IPS-20b (cell line): ENCODE results near the gene SPATA20.
A peak's percentile ranks its signal among the peaks of the same experiment; 100 is the strongest.

Source experiments
- H3K27ac ChIP-seq: one replicate; pipeline ENCODE4 v1.5.1; 2013; ENCODE audit warnings: low read length
- H3K27me3 ChIP-seq: 2 replicates; pipeline ENCODE4 v1.6.1; 2013; ENCODE audit warnings: mild to moderate bottlenecking, low read length, inconsistent platforms; ENCODE audit not compliant: insufficient read depth
- H3K36me3 ChIP-seq: 2 replicates; pipeline ENCODE4 v1.6.1; 2013; ENCODE audit warnings: low read depth, mild to moderate bottlenecking, inconsistent platforms, low read length, moderate library complexity; ENCODE audit not compliant: insufficient read depth
- H3K4me1 ChIP-seq: 2 replicates; pipeline ENCODE4 v1.6.1; 2013; ENCODE audit warnings: mild to moderate bottlenecking, control low read depth, inconsistent platforms, low read length, moderate library complexity; ENCODE audit not compliant: insufficient read depth
- H3K4me3 ChIP-seq: 2 replicates; pipeline ENCODE4 v1.5.1; 2013; ENCODE audit warnings: mild to moderate bottlenecking, low read length, inconsistent platforms
- H3K9ac ChIP-seq: 2 replicates; pipeline ENCODE4 v1.6.1; 2013; ENCODE audit warnings: low read depth, mild to moderate bottlenecking, inconsistent platforms, low read length, moderate library complexity
- H3K9me3 ChIP-seq: 2 replicates; pipeline ENCODE4 v1.6.1; 2013; ENCODE audit warnings: mild to moderate bottlenecking, low read depth, low read length, inconsistent platforms; ENCODE audit not compliant: insufficient read depth

SPATA20 gene

DNA sequence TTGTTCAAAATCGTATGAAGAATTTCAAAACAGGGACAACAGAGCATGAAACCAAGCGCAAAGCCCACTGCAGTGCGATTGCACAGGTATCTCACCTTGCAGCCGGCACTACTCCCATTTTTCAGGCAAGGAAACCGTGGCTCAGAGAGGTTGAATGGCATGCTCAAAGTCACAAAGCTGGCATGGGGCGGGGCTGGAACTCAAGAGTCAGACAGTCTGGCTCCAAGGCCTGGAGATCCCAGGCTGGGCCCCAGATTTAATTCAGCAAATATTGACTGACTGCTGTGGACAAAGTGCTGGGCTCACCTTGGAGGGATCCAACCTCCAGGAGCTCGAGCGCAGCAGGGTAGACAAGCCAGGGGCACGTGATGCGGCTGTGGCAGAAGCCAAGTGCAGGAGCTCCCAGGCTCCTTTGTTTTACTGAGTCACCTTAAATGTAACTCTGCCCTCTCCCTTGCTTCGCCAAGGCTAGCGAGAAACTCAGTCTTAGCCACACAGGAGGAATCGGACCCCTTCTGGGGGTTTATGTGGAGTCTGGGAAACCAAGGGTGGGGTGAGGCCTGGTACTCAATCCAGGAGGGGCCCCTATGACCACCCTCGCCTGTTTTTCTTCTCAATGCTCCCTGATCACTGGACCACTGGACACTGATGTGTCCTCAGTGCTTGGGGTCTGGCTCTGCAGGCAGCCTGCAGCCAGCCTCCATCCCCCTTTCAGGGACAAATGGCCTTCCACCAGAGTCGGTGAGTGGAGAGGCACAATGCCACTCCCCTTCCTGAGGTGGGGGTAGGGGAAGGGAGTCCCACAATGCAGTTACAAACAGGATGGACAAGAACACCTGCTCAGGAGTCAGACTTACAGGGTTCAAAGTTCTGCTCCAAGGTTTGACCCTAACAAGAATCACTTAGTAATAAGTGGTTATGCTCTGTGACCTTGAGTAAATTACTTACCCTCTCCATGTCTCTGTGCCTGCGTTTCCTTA lies 3.9 kb upstream of the SPATA20 start:
- Histone ChIP-seq H3K27me3 (peaks cover 11% of the 10 kb centered on the region), H3K27ac (no peak overlapping the region), H3K4me3 (peak overlapping the region; percentile 73; the same call in 1 of the 2 replicates), H3K9me3 (no peaks in the 10 kb centered on the region), H3K4me1 (peaks cover 3% of the 10 kb centered on the region; the same call in 1 of the 2 replicates), H3K9ac (no peak overlapping the region), H3K36me3 (no peaks in the 10 kb centered on the region)

DNA sequence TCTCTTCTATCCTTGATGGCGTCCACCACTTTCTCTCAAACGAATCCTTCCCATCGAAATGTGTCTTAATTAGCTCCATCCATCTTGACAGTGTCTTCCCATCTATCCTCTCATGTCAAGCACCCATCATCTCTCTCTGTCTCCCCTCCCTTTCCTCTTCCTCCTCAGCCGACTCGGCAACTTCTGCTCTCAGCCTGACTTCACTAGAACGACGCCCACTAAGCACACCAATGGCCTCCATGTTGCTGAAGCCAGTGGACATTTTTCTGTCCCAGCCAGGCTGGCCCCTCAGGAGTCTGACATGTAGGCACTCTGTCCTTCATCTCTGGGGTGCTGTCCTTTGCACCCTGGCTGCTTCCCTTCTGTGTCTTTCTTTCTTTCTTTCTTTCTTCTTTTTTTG lies 2.5 kb upstream of the SPATA20 start:
- Histone ChIP-seq H3K4me1 (peaks cover 3% of the 10 kb centered on the region; the same call in 1 of the 2 replicates), H3K36me3 (no peaks in the 10 kb centered on the region), H3K9me3 (no peaks in the 10 kb centered on the region), H3K9ac (no peak overlapping the region), H3K27me3 (peaks cover 11% of the 10 kb centered on the region), H3K4me3 (no peak overlapping the region), H3K27ac (no peak overlapping the region)

GRCh38 chr17:50545311-50545710 lies 1.7 kb upstream of the SPATA20 start:
- Histone ChIP-seq H3K27me3 (peaks cover 11% of the 10 kb centered on the region), H3K9ac (no peak overlapping the region), H3K27ac (no peak overlapping the region), H3K36me3 (no peaks in the 10 kb centered on the region), H3K4me1 (peaks cover 3% of the 10 kb centered on the region; the same call in 1 of the 2 replicates), H3K9me3 (no peaks in the 10 kb centered on the region), H3K4me3 (no peak overlapping the region)

GRCh38 chr17:50546701-50547034 lies 306 bp upstream of the SPATA20 start:
- H3K27me3 ChIP-seq, result peaks cover 1% of the 10 kb centered on the region; the same call in 1 of the 2 replicates
- H3K4me3 ChIP-seq, result no peak overlapping the region; the same call in 1 of the 2 replicates
- H3K9me3 ChIP-seq, result no peaks in the 10 kb centered on the region
- H3K9ac ChIP-seq, result no peak overlapping the region
- H3K36me3 ChIP-seq, result no peaks in the 10 kb centered on the region
- H3K4me1 ChIP-seq, result peaks cover 3% of the 10 kb centered on the region; the same call in 1 of the 2 replicates
- H3K27ac ChIP-seq, result no peak overlapping the region

GRCh38 chr17:50547736-50548083 lies 736 bp downstream of the SPATA20 start:
- peak overlapping the region; percentile 59 for H3K4me3 ChIP-seq
- H3K36me3 ChIP-seq, result no peaks in the 10 kb centered on the region
- peaks cover 3% of the 10 kb centered on the region; the same call in 1 of the 2 replicates for H3K4me1 ChIP-seq
- H3K27me3 ChIP-seq, result no peaks in the 10 kb centered on the region
- H3K9me3 ChIP-seq, result no peaks in the 10 kb centered on the region
- peak overlapping the region; percentile 77; the same call in 1 of the 2 replicates for H3K9ac ChIP-seq
- H3K27ac ChIP-seq, result no peak overlapping the region

- no peak overlapping the region for H3K9ac ChIP-seq
These were observed 1.9 kb downstream of the SPATA20 start for GRCh38 chr17:50548831-50549230.

GRCh38 chr17:50549256-50549941 lies 2.4 kb downstream of the SPATA20 start:
- Histone ChIP-seq H3K36me3 (no peaks in the 10 kb centered on the region), H3K9me3 (no peaks in the 10 kb centered on the region), H3K9ac (no peak overlapping the region), H3K4me1 (peaks cover 3% of the 10 kb centered on the region; the same call in 1 of the 2 replicates), H3K27me3 (no peaks in the 10 kb centered on the region), H3K4me3 (no peak overlapping the region), H3K27ac (no peak overlapping the region)

More at GRCh38 chr17:50548831-50549230, 1.9 kb downstream of the SPATA20 start:
- Histone ChIP-seq H3K4me1 (peaks cover 3% of the 10 kb centered on the region; the same call in 1 of the 2 replicates), H3K9me3 (no peaks in the 10 kb centered on the region), H3K27me3 (no peaks in the 10 kb centered on the region), H3K4me3 (no peak overlapping the region), H3K36me3 (no peaks in the 10 kb centered on the region), H3K27ac (no peak overlapping the region)

DNA sequence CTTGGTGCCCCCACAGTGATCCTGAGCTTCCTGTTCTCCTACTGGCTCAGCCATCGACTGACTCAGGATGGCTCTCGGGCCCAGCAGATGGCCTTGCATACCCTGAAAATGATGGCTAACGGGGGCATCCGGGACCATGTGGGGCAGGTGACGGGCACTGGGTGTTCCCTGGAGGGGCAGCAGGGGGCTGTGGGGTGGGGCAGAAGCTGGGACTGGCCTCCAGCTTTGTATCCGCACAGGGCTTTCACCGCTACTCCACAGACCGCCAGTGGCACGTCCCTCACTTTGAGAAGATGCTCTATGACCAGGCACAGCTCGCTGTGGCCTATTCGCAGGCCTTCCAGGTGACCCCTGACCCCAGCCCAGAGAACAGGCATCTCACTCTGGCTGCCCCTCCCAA lies 3.0 kb downstream of the SPATA20 start:
- no peak overlapping the region for H3K9ac ChIP-seq
- peaks cover 3% of the 10 kb centered on the region; the same call in 1 of the 2 replicates for H3K4me1 ChIP-seq
- no peak overlapping the region for H3K4me3 ChIP-seq
- no peaks in the 10 kb centered on the region for H3K36me3 ChIP-seq
- no peaks in the 10 kb centered on the region for H3K9me3 ChIP-seq
- H3K27me3 ChIP-seq, result no peaks in the 10 kb centered on the region
- no peak overlapping the region for H3K27ac ChIP-seq

GRCh38 chr17:50550661-50551432 lies 3.9 kb downstream of the SPATA20 start:
- Histone ChIP-seq H3K4me3 (no peak overlapping the region), H3K9ac (no peak overlapping the region), H3K9me3 (no peaks in the 10 kb centered on the region)

DNA sequence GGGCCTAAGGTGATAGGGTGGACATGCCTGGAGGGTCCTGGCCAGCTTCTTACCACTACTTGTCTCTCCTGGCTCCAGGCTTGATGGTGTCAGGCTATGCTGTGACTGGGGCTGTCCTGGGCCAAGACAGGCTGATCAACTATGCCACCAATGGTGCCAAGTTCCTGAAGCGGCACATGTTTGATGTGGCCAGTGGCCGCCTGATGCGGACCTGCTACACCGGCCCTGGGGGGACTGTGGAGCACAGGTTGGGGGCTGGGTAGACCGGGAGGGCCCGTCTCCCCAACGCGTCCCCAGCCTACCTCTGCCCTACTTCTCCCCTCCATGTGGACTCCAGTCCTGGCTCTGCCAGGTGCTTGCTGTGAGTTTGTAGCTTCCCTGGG lies 4.5 kb downstream of the SPATA20 start:
- Histone ChIP-seq H3K4me3 (no peak overlapping the region), H3K27me3 (peaks cover 6% of the 10 kb centered on the region; the same call in 1 of the 2 replicates), H3K36me3 (no peaks in the 10 kb centered on the region), H3K9ac (no peak overlapping the region), H3K9me3 (no peaks in the 10 kb centered on the region), H3K27ac (no peak overlapping the region), H3K4me1 (peaks cover 3% of the 10 kb centered on the region; the same call in 1 of the 2 replicates)

More at GRCh38 chr17:50550661-50551432, 3.9 kb downstream of the SPATA20 start:
- 0 out of 2 replicates have a peak, but pooled peaks cover under 1% of the 10 kb centered on the region for H3K27me3 ChIP-seq
- H3K36me3 ChIP-seq, result no peaks in the 10 kb centered on the region
- no peak overlapping the region for H3K27ac ChIP-seq
- H3K4me1 ChIP-seq, result peaks cover 3% of the 10 kb centered on the region; the same call in 1 of the 2 replicates

DNA sequence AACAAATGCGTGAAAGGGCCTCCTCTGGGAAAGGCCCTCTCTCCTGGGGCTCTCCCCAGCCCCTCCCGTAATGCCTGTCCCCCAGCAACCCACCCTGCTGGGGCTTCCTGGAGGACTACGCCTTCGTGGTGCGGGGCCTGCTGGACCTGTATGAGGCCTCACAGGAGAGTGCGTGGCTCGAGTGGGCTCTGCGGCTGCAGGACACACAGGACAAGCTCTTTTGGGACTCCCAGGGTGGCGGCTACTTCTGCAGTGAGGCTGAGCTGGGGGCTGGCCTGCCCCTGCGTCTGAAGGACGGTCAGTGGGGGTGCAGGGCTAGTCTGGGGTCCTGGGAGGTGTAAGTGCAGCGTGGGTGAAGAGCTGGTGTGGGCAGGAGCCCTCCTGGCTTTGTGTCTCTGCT lies 4.9 kb downstream of the SPATA20 start:
- H3K27me3 ChIP-seq, result peaks cover 10% of the 10 kb centered on the region
- H3K9ac ChIP-seq, result no peak overlapping the region
- no peak overlapping the region for H3K4me3 ChIP-seq
- H3K4me1 ChIP-seq, result peaks cover 3% of the 10 kb centered on the region; the same call in 1 of the 2 replicates
- no peaks in the 10 kb centered on the region for H3K36me3 ChIP-seq
- no peaks in the 10 kb centered on the region for H3K9me3 ChIP-seq
- H3K27ac ChIP-seq, result no peak overlapping the region
